ENCODE measurements around the gene HEXIM1.

GRCh38 chr17:45162025-45162687, 13.9 kb downstream of the HEXIM1 start:
- TF ChIP-seq CTCF (conservative IDR thresholded peaks at IDR 0.05; ENCODE audit: low read length) (no peak), EZH2phosphoT487 (IDR thresholded peaks at IDR 0.05; ENCODE audit: borderline replicate concordance, low read depth, low read length) (no peak)

Measured in OCI-LY7 (cell line).